HL-60 (cell line): Measurements from ENCODE around the gene KCNJ6.

ENCODE experiments used
- DNase-seq, 2 experiments: peaks; one replicate each; pipeline ENCODE4 v3.0.0-alpha.2; 2010 to 2020; ENCODE audit warnings: low read depth in 1 of 2, low spot score in 1 of 2
- H3K27ac ChIP-seq: fragments of 250-450 bp; sonication (Bioruptor Pico); replicated peaks from 2 replicates; pipeline ENCODE4 v1.5.1; 2020; ENCODE audit warnings: mild to moderate bottlenecking, moderate library complexity
- H3K27me3 ChIP-seq: fragments of 250-450 bp; sonication (Bioruptor Pico); 2 replicates; pipeline ENCODE4 v1.5.1; 2021; ENCODE audit warnings: mild to moderate bottlenecking, moderate library complexity; ENCODE audit not compliant: insufficient read depth, poor library complexity, severe bottlenecking
- H3K4me3 ChIP-seq: replicated peaks from 2 replicates; pipeline ENCODE4 v1.5.1; 2011; ENCODE audit warnings: mild to moderate bottlenecking, control low read depth, low read length; ENCODE audit not compliant: insufficient read depth
- GABPA ChIP-seq: IDR thresholded peaks from 2 replicates; pipeline ENCODE4 v1.6.1; 2012; ENCODE audit warnings: low read depth
- POLR2AphosphoS5 ChIP-seq: IDR thresholded peaks from 2 replicates; pipeline ENCODE4 v1.6.1; 2012; ENCODE audit warnings: low read depth
- REST ChIP-seq: IDR thresholded peaks from 2 replicates; pipeline ENCODE4 v1.6.1; 2012; ENCODE audit warnings: low read depth; ENCODE audit not compliant: insufficient replicate concordance
- SPI1 ChIP-seq: IDR thresholded peaks from 2 replicates; pipeline ENCODE4 v1.6.1; 2012; ENCODE audit warnings: low read depth, mild to moderate bottlenecking, borderline replicate concordance
- TF ChIP-seq, protein P1 (sequence below): IDR thresholded peaks from one replicate; pipeline ENCODE4 v1.5.1; 2011; ENCODE audit warnings: low read length, control low read depth, inconsistent platforms; ENCODE audit not compliant: insufficient read depth

KCNJ6 gene

DNA sequence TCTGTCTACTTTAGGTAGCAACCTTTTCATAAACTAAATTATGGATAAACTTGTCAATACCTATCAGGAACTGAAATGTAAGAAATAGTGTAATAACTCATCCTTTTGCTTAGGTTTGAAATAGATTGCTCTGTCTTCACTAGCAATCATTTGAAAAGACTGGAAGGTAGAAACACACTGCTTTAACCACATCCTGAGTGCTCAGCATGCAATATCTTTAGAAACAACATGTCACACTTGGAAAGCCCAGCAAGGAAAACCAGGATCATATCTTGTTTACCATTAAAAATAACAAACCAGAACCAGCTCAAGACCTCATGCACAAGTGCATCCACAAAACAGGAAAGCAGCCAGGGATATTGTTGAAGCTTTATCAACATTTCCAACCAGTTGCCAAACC is 3.6 kb downstream of the KCNJ6 start:
- H3K27me3 ChIP-seq, result peaks cover 41% of the 10 kb centered on the region
- H3K27ac ChIP-seq, result no peak overlapping the region
- DNase-seq, result no peak
- TF ChIP-seq SPI1 (no peak), REST (no peak), GABPA (no peak), POLR2AphosphoS5 (no peak)
- TF ChIP-seq, protein P1, sequence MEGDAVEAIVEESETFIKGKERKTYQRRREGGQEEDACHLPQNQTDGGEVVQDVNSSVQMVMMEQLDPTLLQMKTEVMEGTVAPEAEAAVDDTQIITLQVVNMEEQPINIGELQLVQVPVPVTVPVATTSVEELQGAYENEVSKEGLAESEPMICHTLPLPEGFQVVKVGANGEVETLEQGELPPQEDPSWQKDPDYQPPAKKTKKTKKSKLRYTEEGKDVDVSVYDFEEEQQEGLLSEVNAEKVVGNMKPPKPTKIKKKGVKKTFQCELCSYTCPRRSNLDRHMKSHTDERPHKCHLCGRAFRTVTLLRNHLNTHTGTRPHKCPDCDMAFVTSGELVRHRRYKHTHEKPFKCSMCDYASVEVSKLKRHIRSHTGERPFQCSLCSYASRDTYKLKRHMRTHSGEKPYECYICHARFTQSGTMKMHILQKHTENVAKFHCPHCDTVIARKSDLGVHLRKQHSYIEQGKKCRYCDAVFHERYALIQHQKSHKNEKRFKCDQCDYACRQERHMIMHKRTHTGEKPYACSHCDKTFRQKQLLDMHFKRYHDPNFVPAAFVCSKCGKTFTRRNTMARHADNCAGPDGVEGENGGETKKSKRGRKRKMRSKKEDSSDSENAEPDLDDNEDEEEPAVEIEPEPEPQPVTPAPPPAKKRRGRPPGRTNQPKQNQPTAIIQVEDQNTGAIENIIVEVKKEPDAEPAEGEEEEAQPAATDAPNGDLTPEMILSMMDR, result no peak
- no peak overlapping the region for H3K4me3 ChIP-seq

GRCh38 chr21:37909936-37910335 is 6.3 kb downstream of the KCNJ6 start:
- H3K27ac ChIP-seq, result no peak overlapping the region
- TF ChIP-seq GABPA (no peak), REST (no peak), POLR2AphosphoS5 (no peak), SPI1 (no peak)
- TF ChIP-seq, protein P1, result no peak
- no peak overlapping the region for H3K4me3 ChIP-seq
- peaks cover 18% of the 10 kb centered on the region for H3K27me3 ChIP-seq
- DNase-seq, result no peak

- Histone ChIP-seq H3K27me3 (peaks cover 10% of the 10 kb centered on the region), H3K4me3 (no peak overlapping the region), H3K27ac (no peak overlapping the region)
- TF ChIP-seq POLR2AphosphoS5 (no peak), REST (no peak), SPI1 (no peak), GABPA (no peak)
- TF ChIP-seq, protein P1, result no peak
- no peak for DNase-seq
Measured at GRCh38 chr21:37908691-37909090, 7.6 kb downstream of the KCNJ6 start.
